Calu3 (cell line): Measurements from ENCODE around the gene TCF12. TPM values are rescaled to one million over a fixed set of nuclear protein-coding genes. Genes with fewer than 3 reads are reported as not detected.

Experiments used
- BruUV-seq: library from RNA; stranded (reverse); fragments of 400-500 nt; replicated peaks from 2 replicates; lab custom pipeline; 2021; lab: Mats Ljungman, UMichigan
- CTCF ChIA-PET: fragments of 300-600 bp; sonication (Branson Sonifier 250); formaldehyde crosslinking; loops from one replicate; lab custom pipeline; 2022; ENCODE audit warnings: antibody characterized with exemption; lab: Charles Lee
- DNase-seq: peaks from one replicate; pipeline ENCODE4 v3.0.0; 2022
- H3K27ac Mint-ChIP-seq: one replicate; pipeline ENCODE4 v1.8.0; 2022; ENCODE audit warnings: mixed read lengths; ENCODE audit not compliant: unreplicated experiment
- H3K27me3 Mint-ChIP-seq: one replicate; pipeline ENCODE4 v1.8.0; 2022; ENCODE audit warnings: mixed read lengths; ENCODE audit not compliant: unreplicated experiment
- H3K36me3 Mint-ChIP-seq: one replicate; pipeline ENCODE4 v1.8.0; 2022; ENCODE audit warnings: mild to moderate bottlenecking, moderate library complexity, mixed read lengths; ENCODE audit not compliant: insufficient read depth, unreplicated experiment
- H3K4me1 Mint-ChIP-seq: one replicate; pipeline ENCODE4 v1.8.0; 2022; ENCODE audit warnings: mild to moderate bottlenecking, low read depth, mixed read lengths; ENCODE audit not compliant: unreplicated experiment
- H3K4me3 Mint-ChIP-seq: one replicate; pipeline ENCODE4 v1.8.0; 2022; ENCODE audit warnings: mild to moderate bottlenecking, low read depth, moderate library complexity, mixed read lengths; ENCODE audit not compliant: unreplicated experiment
- H3K9me3 Mint-ChIP-seq: one replicate; pipeline ENCODE4 v1.8.0; 2022; ENCODE audit warnings: low read depth, mixed read lengths; ENCODE audit not compliant: unreplicated experiment
- CTCF ChIP-seq: fragments of 200-600 bp; IDR thresholded peaks from one replicate; pipeline ENCODE4 v1.8.0; 2022; ENCODE audit warnings: antibody characterized with exemption; ENCODE audit not compliant: unreplicated experiment
- intact Hi-C: fragments of 100-400 bp; cut with micrococcal nuclease; formaldehyde crosslinking; loops from one replicate; pipeline ENCODE4 v1.10.0; 2022; ENCODE audit not compliant: unreplicated experiment
- total RNA-seq: library from RNA; stranded (reverse); gene quantifications from 2 replicates; pipeline ENCODE4 v1.2.3, GENCODE V29; 2022

Gene TCF12
- total RNA-seq, 1 experiment from 2014 or later, result 127 TPM

- no peak for TF ChIP-seq CTCF
- Mint-ChIP-seq H3K27ac (no peak overlapping the region), H3K4me3 (no peak overlapping the region), H3K36me3 (no peaks in the 10 kb centered on the region), H3K9me3 (peaks cover 2% of the 10 kb centered on the region), H3K4me1 (peaks cover 20% of the 10 kb centered on the region), H3K27me3 (no peaks in the 10 kb centered on the region)
- DNase-seq, result no peak
- no TSS peak for BruUV-seq
- CTCF ChIA-PET, result no interaction called here
- intact Hi-C loops, result no loop called here
Observed at GRCh38 chr15:56980473-56980872, 62.0 kb downstream of the TCF12 start.

GRCh38 chr15:56981160-56981559 lies 62.7 kb downstream of the TCF12 start:
- CTCF ChIA-PET, result no interaction called here
- H3K27me3 Mint-ChIP-seq, result no peaks in the 10 kb centered on the region
- no peaks in the 10 kb centered on the region for H3K9me3 Mint-ChIP-seq
- H3K36me3 Mint-ChIP-seq, result no peaks in the 10 kb centered on the region
- no TSS peak for BruUV-seq
- H3K4me3 Mint-ChIP-seq, result no peak overlapping the region
- TF ChIP-seq CTCF, result no peak
- no peak overlapping the region for H3K27ac Mint-ChIP-seq
- intact Hi-C loops, result no loop called here
- H3K4me1 Mint-ChIP-seq, result peaks cover 20% of the 10 kb centered on the region
- no peak for DNase-seq

- BruUV-seq, result no TSS peak
- TF ChIP-seq CTCF, result no peak
- no peak overlapping the region for H3K27ac Mint-ChIP-seq
Observed at GRCh38 chr15:56982987-56983386, 64.5 kb downstream of the TCF12 start.

GRCh38 chr15:56984681-56985481 lies 66.4 kb downstream of the TCF12 start:
- intact Hi-C loops, result no loop called here
- Mint-ChIP-seq H3K27me3 (no peaks in the 10 kb centered on the region), H3K4me1 (peaks cover 20% of the 10 kb centered on the region), H3K27ac (no peak overlapping the region), H3K4me3 (no peak overlapping the region), H3K9me3 (no peaks in the 10 kb centered on the region), H3K36me3 (no peaks in the 10 kb centered on the region)
- no TSS peak for BruUV-seq
- CTCF ChIA-PET, result no interaction called here
- no peak for DNase-seq
- TF ChIP-seq CTCF, result no peak

More at GRCh38 chr15:56982987-56983386, 64.5 kb downstream of the TCF12 start:
- Mint-ChIP-seq H3K36me3 (no peaks in the 10 kb centered on the region), H3K4me3 (no peak overlapping the region), H3K4me1 (peaks cover 20% of the 10 kb centered on the region), H3K9me3 (no peaks in the 10 kb centered on the region), H3K27me3 (no peaks in the 10 kb centered on the region)
- no peak for DNase-seq
- intact Hi-C loops, result no loop called here
- CTCF ChIA-PET, result no interaction called here
